Endothelial cell of umbilical vein (primary cell): Measurements from ENCODE around the gene LIPA. TPM values are rescaled to one million over a fixed set of nuclear protein-coding genes. Genes with fewer than 3 reads are reported as not detected.

Experiments used
- BruUV-seq: library from RNA; stranded (reverse); fragments of 400-500 nt; replicated peaks from 2 replicates; lab custom pipeline; 2021; lab: Mats Ljungman, UMichigan
- CTCF ChIA-PET: fragments of 300-600, 350-600 bp; sonication (Branson Sonifier 250); formaldehyde crosslinking; loops from one replicate; lab custom pipeline; 2021; ENCODE audit warnings: antibody characterized with exemption, inconsistent platforms; lab: Charles Lee
- POLR2A ChIA-PET: fragments of 300-600, 350-600 bp; sonication (Branson Sonifier 250); formaldehyde crosslinking; loops from one replicate; lab custom pipeline; 2021; ENCODE audit warnings: antibody characterized with exemption, inconsistent platforms; lab: Charles Lee
- DNase-seq: peaks from one replicate; pipeline ENCODE4 v3.0.0-alpha.2; 2011; ENCODE audit warnings: low read depth, low spot score
- FAIRE-seq: peaks from 2 replicates; lab custom pipeline; 2011; peaks lifted over from hg19 to GRCh38; lab: Jason Lieb, UNC
- H2AFZ ChIP-seq: 2 replicates; pipeline ENCODE4 v1.6.0; 2012; ENCODE audit warnings: low read depth, low read length, control low read depth, inconsistent platforms
- H3K27ac ChIP-seq: 2 replicates; pipeline ENCODE4 v1.5.1; 2011; ENCODE audit warnings: low read depth, mild to moderate bottlenecking, control low read depth, low read length, moderate library complexity; ENCODE audit not compliant: insufficient read depth
- H3K27me3 ChIP-seq, 2 experiments: 2 replicates each; pipeline versions ENCODE4 v1.6.0 to v1.6.1; 2011; ENCODE audit warnings: low read length in 2 of 2, mixed read lengths in 1 of 2; ENCODE audit not compliant: control insufficient read depth in 2 of 2, insufficient read depth in 2 of 2
- H3K36me3 ChIP-seq, 2 experiments: 2 replicates in 1 of 2; 3 replicates in 1 of 2; pipeline ENCODE4 v1.5.1; 2011; ENCODE audit warnings: low read length in 2 of 2, mild to moderate bottlenecking in 1 of 2, moderate library complexity in 1 of 2; ENCODE audit not compliant: control insufficient read depth in 2 of 2, insufficient read depth in 2 of 2; ENCODE audit errors: extremely low read depth in 1 of 2
- H3K4me1 ChIP-seq: 3 replicates; pipeline ENCODE4 v1.5.1; 2011; ENCODE audit warnings: mild to moderate bottlenecking, low read length; ENCODE audit not compliant: control insufficient read depth, insufficient read depth; ENCODE audit errors: extremely low read depth
- H3K4me2 ChIP-seq: 2 replicates; pipeline ENCODE4 v1.6.1; 2011; ENCODE audit warnings: low read length, control low read depth, mixed read lengths; ENCODE audit not compliant: insufficient read depth
- H3K4me3 ChIP-seq, 3 experiments: fragments of 200-600 bp in 1 of 3; sonication (generic), shearing (Covaris generic) in 1 of 3; replicated peaks in 1 of 3; 2 replicates each; pipeline ENCODE4 v1.5.1; 2011 to 2016; ENCODE audit warnings: control low read depth in 3 of 3, low read length in 3 of 3, mild to moderate bottlenecking in 2 of 3, inconsistent platforms in 1 of 3, low read depth in 1 of 3, moderate library complexity in 1 of 3; ENCODE audit not compliant: insufficient read depth in 1 of 3
- H3K79me2 ChIP-seq: 2 replicates; pipeline ENCODE4 v1.6.0; 2012; ENCODE audit warnings: low read length, inconsistent platforms; ENCODE audit not compliant: control insufficient read depth, insufficient read depth
- H3K9ac ChIP-seq: replicated peaks from 2 replicates; pipeline ENCODE3; 2011; ENCODE audit warnings: low read length, control low read depth; ENCODE audit not compliant: insufficient read depth; ENCODE audit errors: extremely low read depth
- H3K9me1 ChIP-seq: replicated peaks from 3 replicates; pipeline ENCODE4 v1.6.0; 2011; ENCODE audit warnings: mild to moderate bottlenecking, low read length; ENCODE audit not compliant: control insufficient read depth, insufficient read depth; ENCODE audit errors: extremely low read depth
- H3K9me3 ChIP-seq: replicated peaks from 2 replicates; pipeline ENCODE4 v1.5.1; 2012; ENCODE audit warnings: low read length, inconsistent platforms; ENCODE audit not compliant: control insufficient read depth, insufficient read depth
- H4K20me1 ChIP-seq: replicated peaks from 2 replicates; pipeline ENCODE3; 2011; ENCODE audit warnings: mild to moderate bottlenecking, low read length; ENCODE audit not compliant: control insufficient read depth, insufficient read depth; ENCODE audit errors: extremely low read depth
- EZH2 ChIP-seq: IDR thresholded peaks from 2 replicates; pipeline ENCODE4 v1.6.1; 2012; ENCODE audit warnings: borderline replicate concordance, low read depth, mild to moderate bottlenecking, moderate library complexity, low read length, inconsistent platforms; ENCODE audit not compliant: severe bottlenecking
- FOS ChIP-seq: IDR thresholded peaks from 2 replicates; pipeline ENCODE4 v1.6.1; 2011; ENCODE audit warnings: mild to moderate bottlenecking, low read length, moderate library complexity, borderline replicate concordance; ENCODE audit not compliant: insufficient read depth
- GATA2 ChIP-seq: IDR thresholded peaks from 2 replicates; pipeline ENCODE4 v1.7.0; 2011; ENCODE audit warnings: low read depth, mild to moderate bottlenecking, moderate library complexity, mixed read lengths, low read length; ENCODE audit not compliant: insufficient read length, insufficient read depth
- JUN ChIP-seq: IDR thresholded peaks from 2 replicates; pipeline ENCODE4 v1.6.1; 2011; ENCODE audit warnings: borderline replicate concordance, low read depth; ENCODE audit not compliant: insufficient read length, insufficient read depth
- MYC ChIP-seq: IDR thresholded peaks from one replicate; pipeline ENCODE4 v1.6.1; 2011; ENCODE audit warnings: mild to moderate bottlenecking, low read depth, low read length
- POLR2A ChIP-seq: IDR thresholded peaks from 2 replicates; pipeline ENCODE4 v1.6.1; 2012; ENCODE audit warnings: low read depth, mild to moderate bottlenecking, control low read depth, low read length
- POLR2AphosphoS5 ChIP-seq: IDR thresholded peaks from 2 replicates; pipeline ENCODE4 v1.6.1; 2012; ENCODE audit warnings: low read depth, mild to moderate bottlenecking, control low read depth, low read length, moderate library complexity; ENCODE audit not compliant: insufficient read depth
- dilution Hi-C: fragments of 300-500 bp; cut with MboI; formaldehyde crosslinking; loops from one replicate; pipeline ENCODE4 v1.15.0; 2019; ENCODE audit warnings: low sequenced_read_pairs; ENCODE audit not compliant: extremely low pct_ligation_motif_present
- intact Hi-C: fragments of 100-400 bp; cut with micrococcal nuclease; formaldehyde crosslinking; loops from one replicate; pipeline ENCODE4 v1.10.0; 2022
- polyA plus RNA-seq, 4 experiments: library from polyadenylated mRNA; depleted of rRNA in 3 of 4; stranded (reverse) in 3 of 4; unstranded in 1 of 4; fragments of >200 nt; gene quantifications; 2 replicates each; pipeline versions ENCODE4 v1.2.1 to v1.2.3, GENCODE V29; 2011 to 2012; ENCODE audit warnings: missing spikeins in 1 of 4
- total RNA-seq: library from RNA; stranded (reverse); gene quantifications from 2 replicates; pipeline ENCODE4 v1.2.3, GENCODE V29; 2021
- TF ChIP-seq, protein P1 (sequence below): IDR thresholded peaks from 2 replicates; pipeline ENCODE4 v1.6.1; 2011; ENCODE audit not compliant: insufficient read depth, insufficient read length
- TF ChIP-seq, protein P2 (sequence below), 2 donors: IDR thresholded peaks; 1 replicate in 1 of 2; 2 replicates in 1 of 2; pipeline ENCODE4 v1.5.1; 2011; ENCODE audit warnings: low read length in 2 of 2, mild to moderate bottlenecking in 2 of 2, moderate library complexity in 2 of 2, control low read depth in 1 of 2, inconsistent platforms in 1 of 2, low read depth in 1 of 2; ENCODE audit not compliant: insufficient read depth in 1 of 2; ENCODE audit errors: extremely low read depth in 1 of 2

The LIPA gene
- total and polyA plus RNA-seq, 2 donors (not counting 3 experiments of a cell fraction or from before 2014, with no cell fraction given): 24.0 to 41.1 TPM

DNA sequence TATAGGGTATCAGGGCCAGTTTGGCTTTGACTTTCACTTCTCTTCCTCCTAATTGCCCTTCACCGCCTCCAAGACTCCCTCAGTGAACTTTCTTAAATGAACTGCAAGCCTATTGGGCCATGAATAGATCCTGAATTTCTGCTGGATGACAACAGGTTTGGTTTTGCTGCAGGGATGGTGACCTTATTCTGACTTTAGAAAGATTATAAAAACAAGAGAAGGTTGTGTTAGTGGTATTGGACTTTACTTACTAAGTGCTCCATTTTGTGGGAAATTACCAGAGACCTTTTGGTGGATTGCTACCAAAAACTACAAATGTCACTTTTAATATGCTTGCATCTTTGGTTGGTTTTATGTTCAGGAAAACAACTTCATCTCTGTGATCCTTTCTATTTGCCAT lies 11.5 kb upstream of the LIPA start:
- H3K27me3 ChIP-seq: peaks cover 56 to 67% of the 10 kb centered on the region in 2 experiments
- H3K79me2 ChIP-seq: no peaks in the 10 kb centered on the region
- no peak overlapping the region for H3K9ac ChIP-seq
- dilution Hi-C loops: no loop called here
- no peak overlapping the region for H2AFZ ChIP-seq
- no peaks in the 10 kb centered on the region for H3K9me3 ChIP-seq
- no TSS peak for BruUV-seq
- no peaks in the 10 kb centered on the region for H3K9me1 ChIP-seq
- H3K36me3 ChIP-seq: no peaks in the 10 kb centered on the region
- H4K20me1 ChIP-seq: no peaks in the 10 kb centered on the region
- ChIA-PET POLR2A (no interaction called here), CTCF (interaction anchor here (1.5 to 1.9 kb wide), 2 partner anchors 106 to 151 kb away, joined by 4 to 9 read pairs; partner anchors contain the start of gene IFIT5)
- no peak for FAIRE-seq
- intact Hi-C loops: no loop called here
- no peak overlapping the region for H3K27ac ChIP-seq
- no peak overlapping the region for H3K4me3 ChIP-seq
- TF ChIP-seq EZH2 (no peak), POLR2AphosphoS5 (no peak), FOS (no peak), JUN (no peak), MYC (no peak), GATA2 (no peak), POLR2A (no peak)
- TF ChIP-seq, protein P1, sequence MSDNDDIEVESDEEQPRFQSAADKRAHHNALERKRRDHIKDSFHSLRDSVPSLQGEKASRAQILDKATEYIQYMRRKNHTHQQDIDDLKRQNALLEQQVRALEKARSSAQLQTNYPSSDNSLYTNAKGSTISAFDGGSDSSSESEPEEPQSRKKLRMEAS: no peak
- TF ChIP-seq, protein P2, sequence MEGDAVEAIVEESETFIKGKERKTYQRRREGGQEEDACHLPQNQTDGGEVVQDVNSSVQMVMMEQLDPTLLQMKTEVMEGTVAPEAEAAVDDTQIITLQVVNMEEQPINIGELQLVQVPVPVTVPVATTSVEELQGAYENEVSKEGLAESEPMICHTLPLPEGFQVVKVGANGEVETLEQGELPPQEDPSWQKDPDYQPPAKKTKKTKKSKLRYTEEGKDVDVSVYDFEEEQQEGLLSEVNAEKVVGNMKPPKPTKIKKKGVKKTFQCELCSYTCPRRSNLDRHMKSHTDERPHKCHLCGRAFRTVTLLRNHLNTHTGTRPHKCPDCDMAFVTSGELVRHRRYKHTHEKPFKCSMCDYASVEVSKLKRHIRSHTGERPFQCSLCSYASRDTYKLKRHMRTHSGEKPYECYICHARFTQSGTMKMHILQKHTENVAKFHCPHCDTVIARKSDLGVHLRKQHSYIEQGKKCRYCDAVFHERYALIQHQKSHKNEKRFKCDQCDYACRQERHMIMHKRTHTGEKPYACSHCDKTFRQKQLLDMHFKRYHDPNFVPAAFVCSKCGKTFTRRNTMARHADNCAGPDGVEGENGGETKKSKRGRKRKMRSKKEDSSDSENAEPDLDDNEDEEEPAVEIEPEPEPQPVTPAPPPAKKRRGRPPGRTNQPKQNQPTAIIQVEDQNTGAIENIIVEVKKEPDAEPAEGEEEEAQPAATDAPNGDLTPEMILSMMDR (IDR thresholded peaks at IDR 0.05; ENCODE audit: extremely low read depth in 1 of 2, insufficient read depth in 1 of 2, low read depth in 1 of 2, low read length in 2 of 2): no peak
- no peak overlapping the region for H3K4me2 ChIP-seq
- H3K4me1 ChIP-seq: no peaks in the 10 kb centered on the region
- DNase-seq: no peak
